HG02885 (cell line): ENCODE data around the gene RNU7-1.

Experiments used
- ATAC-seq: cut with Tn5 transposase; IDR thresholded peaks from one replicate; pipeline ENCODE4 v1.9.1; 2021; ENCODE audit warnings: mild to moderate bottlenecking; ENCODE audit not compliant: unreplicated experiment, poor library complexity

RNU7-1 gene

DNA sequence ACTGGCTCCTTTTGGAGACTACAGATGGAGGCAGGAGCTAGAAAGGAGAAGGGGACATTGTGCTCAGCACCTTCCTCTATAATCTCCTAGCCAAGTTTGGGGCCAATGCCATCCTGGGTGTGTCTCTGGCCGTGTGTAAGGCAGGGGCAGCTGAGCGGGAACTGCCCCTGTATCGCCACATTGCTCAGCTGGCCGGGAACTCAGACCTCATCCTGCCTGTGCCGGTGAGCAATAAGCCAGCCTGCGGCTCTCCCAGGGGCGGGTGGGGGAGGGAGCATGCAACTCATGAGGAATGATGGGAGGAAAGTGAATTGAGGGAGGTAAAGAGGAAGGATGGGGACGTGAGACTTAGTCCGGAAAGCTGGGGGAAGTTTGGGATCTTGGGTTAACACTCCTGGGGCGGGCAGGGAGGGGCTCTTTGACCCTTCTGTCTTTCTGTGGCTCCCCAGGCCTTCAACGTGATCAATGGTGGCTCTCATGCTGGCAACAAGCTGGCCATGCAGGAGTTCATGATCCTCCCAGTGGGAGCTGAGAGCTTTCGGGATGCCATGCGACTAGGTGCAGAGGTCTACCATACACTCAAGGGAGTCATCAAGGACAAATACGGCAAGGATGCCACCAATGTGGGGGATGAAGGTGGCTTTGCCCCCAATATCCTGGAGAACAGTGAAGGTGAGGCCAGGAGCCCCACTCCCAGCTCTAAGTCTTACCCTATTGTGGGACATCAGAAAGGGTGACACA lies 26.0 kb upstream of the RNU7-1 start:
- ATAC-seq, result no peak

DNA sequence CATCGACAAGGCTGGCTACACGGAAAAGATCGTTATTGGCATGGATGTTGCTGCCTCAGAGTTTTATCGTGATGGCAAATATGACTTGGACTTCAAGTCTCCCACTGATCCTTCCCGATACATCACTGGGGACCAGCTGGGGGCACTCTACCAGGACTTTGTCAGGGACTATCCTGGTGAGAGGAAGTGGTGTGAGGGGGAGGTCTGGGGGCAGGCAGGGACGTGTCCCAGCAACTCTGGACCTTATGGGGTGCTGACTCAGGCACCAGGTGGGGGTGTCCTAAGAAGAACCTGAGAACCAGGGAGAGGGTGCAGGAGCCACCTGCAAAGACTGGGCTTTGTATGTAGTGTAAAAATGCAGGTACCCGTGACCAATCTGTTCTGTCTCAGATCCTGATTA lies 24.0 kb upstream of the RNU7-1 start:
- ATAC-seq, result no peak

DNA sequence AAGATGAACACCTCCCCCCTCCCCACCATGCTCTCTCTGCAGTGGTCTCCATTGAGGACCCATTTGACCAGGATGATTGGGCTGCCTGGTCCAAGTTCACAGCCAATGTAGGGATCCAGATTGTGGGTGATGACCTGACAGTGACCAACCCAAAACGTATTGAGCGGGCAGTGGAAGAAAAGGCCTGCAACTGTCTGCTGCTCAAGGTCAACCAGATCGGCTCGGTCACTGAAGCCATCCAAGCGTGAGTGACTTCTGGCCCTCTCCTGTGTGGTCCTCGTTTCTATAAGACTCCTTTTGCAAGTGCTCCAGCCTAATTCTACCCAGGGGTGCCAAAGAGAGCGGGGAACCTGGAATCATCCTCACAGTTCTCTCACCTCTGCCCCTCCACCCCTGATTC lies 22.1 kb upstream of the RNU7-1 start:
- no peak for ATAC-seq

DNA sequence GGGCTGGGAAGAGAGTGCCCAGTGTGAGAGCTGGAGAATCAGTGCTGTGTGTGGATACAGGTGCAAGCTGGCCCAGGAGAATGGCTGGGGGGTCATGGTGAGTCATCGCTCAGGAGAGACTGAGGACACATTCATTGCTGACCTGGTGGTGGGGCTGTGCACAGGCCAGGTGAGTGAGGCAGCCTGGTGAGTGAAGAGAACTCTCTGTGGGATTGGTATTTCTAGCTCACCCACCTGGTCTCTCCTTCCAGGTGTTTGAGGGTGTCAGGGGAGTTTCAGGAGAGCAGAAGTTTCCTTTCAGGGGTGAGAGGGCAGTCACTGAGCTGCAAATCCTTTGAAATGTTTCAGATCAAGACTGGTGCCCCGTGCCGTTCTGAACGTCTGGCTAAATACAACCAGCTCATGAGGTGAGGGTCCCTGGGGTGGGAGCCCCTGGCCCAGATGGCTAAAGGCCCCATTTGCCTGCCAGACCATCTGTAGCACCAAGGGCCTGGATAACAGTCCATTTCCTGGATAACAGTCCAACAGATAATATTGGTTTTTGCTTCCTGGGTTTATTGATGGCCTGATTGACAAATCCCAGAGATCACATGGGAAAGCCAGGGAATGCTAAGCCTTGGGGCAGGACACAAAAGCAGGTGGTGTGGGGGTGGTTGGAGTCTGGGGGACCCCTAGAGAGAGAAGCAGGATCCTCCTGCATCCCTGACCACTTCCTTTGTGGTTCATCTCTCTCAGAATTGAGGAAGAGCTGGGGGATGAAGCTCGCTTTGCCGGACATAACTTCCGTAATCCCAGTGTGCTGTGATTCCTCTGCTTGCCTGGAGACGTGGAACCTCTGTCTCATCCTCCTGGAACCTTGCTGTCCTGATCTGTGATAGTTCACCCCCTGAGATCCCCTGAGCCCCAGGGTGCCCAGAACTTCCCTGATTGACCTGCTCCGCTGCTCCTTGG lies 21.3 kb upstream of the RNU7-1 start:
- no peak for ATAC-seq

DNA sequence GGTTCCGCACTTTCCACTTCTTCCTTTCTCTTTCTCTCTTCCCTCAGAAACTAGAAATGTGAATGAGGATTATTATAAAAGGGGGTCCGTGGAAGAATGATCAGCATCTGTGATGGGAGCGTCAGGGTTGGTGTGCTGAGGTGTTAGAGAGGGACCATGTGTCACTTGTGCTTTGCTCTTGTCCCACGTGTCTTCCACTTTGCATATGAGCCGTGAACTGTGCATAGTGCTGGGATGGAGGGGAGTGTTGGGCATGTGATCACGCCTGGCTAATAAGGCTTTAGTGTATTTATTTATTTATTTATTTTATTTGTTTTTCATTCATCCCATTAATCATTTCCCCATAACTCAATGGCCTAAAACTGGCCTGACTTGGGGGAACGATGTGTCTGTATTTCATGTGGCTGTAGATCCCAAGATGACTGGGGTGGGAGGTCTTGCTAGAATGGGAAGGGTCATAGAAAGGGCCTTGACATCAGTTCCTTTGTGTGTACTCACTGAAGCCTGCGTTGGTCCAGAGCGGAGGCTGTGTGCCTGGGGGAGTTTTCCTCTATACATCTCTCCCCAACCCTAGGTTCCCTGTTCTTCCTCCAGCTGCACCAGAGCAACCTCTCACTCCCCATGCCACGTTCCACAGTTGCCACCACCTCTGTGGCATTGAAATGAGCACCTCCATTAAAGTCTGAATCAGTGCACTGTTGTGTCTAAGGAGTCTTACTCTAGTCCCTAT lies 20.4 kb upstream of the RNU7-1 start:
- no peak for ATAC-seq

DNA sequence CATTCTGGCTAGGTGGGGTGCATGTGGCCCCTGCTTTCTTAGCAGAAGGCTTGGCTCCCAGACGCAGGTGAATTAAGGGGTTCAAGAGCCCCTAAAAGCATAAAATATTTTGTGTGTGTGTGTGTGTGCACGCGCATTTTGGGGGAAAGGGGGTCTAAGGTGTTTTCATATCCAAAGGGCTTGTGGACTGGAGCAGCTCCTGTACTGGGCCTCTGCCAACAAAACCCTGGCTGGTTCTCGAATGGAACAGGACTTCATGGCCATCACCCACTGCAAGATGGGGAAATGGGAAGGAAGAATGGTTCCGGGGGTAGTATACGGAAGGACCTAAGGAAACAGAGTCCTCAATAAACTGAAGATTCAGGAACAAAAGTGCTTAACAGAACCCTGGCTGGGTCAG lies 19.8 kb upstream of the RNU7-1 start:
- no peak for ATAC-seq

DNA sequence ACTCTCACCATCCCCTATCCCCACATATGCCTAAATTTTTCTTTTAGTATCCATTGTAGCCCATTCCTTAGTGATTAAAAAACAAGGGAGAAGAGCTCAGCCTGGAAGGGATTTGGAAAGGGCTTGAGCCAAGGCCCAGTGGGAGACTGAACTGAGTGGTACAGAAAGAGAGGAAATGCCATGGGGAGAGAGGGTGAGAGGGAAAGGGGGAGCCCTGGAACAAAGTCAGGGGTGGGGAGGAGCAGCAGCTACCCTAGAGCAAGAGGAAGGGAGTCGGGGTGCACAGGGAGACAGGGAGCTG lies 18.4 kb upstream of the RNU7-1 start:
- ATAC-seq, result no peak

DNA sequence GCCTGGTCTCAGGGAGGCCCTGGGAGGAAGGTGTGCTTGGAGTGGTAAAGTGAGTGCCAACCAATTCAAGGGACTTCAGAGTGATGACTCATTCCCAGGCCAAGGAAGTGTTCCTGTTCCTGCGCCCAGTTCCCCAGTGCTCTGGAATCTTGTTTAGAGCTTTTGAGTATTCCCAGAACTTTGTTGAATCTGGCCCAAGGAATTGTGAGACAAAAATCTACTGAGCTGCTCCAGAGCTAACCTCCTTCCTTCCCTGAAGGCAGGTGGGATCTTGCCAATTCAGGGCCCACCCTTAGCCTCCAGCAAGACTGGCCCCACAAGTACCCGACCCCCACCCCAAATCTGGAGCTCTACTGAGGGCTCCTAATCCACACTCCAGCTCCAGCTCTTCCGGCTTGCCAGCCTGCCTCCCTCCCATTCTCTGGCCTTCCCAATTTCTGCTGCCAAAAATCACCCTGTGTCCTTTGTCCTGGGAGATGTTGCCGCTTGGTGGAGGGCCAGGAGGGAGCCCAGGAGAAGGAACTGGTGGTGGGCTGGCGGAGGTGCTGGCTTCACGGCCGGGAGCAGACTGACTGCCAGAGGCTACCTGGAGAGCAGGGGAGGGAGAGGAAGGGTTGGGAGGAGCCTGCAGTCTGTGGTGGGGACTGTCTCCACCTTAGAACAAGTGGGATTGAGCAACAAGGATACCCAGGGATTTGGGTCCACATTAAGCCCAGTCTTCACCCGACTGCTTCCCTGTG lies 17.9 kb upstream of the RNU7-1 start:
- no peak for ATAC-seq

DNA sequence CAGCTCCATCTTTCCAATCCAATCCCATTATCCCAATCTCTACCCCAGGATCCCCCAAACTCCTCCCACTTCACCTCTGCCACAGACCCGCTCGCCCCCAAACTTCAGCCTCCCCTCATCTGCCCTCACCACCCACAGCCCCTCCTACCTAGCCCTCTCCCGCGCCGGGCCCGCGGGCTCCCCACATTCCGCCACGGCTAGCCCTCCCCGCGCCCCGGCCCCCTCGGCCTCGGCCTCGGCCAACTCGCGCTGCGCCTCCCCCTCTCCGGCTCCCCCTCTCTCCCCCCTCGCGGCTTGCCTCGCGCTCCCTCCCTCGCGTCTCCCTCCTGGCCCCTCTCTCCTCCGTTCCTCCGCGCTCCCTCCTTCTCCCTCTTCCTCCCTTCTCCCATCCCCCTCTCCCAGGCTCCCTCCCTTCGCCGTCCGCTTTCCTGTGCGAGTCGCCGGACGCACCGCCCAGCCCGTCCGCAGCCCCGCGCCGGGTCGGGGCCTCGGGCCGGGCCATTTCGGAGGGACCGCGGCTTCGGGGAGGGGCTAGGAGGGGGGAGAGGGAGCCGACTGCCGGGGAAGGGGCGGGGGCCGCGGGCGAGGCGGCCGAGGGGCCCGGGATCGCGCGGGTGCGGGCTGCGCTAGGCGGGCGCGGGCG lies 16.1 kb upstream of the RNU7-1 start, which contains the start of gene ATN1:
ATN1 (plus strand) TSS at position 581 of the 643 bp plus-strand sequence. CDS start 6,043 bp downstream, outside the sequence.
- ATAC-seq, result no peak

DNA sequence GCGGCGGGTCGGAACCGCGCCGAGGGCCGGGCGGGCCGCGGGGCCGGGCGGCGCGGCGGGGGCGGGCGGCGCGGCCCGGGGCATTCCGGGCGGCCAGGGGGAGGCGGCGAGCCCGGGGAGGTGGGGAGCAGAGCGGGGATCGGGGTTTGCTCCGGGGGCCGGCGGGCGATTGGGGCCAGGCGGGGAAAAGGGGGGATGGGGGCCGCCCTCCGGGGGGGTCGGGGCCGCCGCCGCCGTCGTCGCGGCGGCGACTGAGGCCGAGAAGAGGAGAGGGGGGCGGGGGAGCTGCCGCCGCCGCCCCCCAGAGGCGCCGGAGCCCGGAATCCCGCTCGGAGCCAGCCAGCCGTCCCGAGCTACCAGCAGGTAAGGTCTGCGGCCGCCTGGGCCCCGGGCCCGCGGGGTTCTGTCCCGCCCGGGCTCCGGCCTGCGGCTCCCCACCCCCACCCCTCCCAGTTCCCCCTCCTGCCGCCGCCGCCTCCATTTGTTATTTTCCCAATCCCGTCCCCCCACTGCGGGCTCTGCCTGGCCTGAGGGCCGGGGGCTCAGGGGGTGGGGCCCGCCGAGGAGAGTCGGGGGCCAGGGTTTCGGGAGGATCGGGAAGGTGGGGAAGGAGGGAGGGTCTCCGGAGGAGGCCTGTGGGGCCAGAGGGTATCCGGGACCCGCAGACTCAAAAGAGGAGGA lies 15.5 kb upstream of the RNU7-1 start:
- ATAC-seq, result no peak

DNA sequence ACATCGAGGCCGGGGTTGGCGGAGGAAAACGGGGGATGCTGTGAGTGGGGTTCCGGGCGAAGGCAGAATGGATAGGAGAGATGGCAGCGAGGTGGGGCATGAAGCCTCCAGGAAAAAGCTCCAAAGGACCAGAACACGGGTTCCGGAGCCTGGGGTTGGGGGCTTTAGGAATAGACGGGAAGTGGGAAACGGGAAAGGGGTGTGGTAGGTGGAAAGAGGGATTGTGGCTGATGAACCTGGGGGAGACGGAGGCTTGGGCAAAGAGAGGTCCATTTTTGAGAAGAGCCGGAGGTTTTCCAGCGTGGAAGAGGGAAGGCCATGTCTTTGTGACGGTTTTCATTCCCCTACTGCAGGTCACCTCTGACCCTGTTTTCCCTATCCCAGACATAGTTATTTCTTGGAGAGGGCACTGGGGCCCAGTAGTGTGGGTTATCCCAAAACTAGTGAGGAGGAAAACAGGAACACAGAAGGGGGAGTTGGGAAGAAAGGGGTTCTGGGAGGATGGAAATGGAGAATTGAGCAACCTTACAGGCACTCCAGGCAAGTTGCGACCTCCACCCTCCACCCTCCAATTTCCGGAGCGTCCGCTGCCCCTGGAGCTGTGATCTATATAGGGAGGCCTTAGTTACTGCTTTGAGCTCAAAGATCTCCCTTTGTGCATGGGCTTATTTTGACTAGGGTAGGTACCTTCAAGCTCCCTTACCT lies 14.8 kb upstream of the RNU7-1 start:
- no peak for ATAC-seq

DNA sequence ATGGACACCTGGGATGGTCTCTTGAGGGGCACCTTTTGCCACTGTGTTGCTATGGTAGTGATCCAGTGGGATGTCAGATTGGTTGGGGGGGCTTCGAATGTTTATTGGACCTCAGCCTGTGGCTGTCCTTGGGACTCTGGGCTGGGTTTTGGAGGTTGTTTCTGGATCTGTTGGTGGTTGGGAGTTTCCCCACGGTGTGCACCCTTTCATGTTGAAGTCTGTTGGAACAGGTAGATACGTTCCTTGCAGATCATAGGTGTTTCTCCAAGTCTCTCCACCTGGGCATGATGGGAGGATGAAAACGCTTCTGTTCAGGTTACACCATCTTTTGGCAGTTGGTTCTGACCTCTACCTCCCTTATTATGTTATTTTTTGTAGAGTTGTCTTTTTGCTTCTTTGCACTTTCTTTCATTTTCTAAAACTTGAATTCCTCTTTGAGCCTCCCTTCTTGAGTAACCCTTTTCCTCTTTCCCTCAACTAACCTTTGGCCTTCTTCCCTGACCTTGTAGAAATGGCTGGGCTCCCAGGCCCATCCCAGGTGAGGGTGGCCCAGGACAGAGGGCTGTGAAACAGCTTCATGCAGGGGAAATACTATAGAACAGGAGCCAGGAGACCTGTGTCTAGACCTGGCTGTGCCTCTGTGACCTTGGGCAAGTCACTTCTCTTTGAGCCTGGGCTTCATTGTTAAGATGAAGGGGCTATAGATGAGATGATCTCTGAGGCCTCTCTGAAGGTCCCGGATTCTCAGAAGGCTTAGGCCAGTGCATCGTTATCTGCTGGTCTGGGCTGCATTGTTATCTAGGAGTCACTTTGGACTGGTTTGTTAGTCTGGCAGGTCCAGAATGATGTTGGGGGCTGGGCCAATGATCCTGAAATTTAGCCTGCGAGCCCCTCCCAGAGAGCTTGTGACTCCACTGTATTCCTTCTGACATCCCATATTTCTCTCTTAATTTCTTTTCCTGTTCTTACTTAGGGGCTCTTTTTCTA lies 13.9 kb upstream of the RNU7-1 start:
- no peak for ATAC-seq

DNA sequence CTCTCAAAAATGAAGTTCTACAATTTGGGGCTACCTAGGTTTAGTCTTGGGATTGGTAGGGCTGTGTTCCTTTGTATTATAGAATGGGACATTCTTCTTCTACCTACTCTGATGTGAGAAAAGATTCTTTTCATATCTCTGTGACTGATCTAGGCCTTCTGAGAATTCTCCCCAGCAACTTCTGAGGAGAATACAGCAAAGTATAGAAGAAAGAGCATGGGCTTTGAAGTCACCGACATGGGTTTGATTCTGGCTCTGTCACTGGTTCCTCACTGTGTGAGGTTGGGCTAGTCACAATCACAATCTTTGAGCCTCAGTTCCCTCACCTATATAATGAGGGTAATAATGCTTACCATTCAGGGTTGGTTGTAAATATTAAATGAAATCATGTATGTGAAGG lies 10.8 kb upstream of the RNU7-1 start:
- no peak for ATAC-seq

DNA sequence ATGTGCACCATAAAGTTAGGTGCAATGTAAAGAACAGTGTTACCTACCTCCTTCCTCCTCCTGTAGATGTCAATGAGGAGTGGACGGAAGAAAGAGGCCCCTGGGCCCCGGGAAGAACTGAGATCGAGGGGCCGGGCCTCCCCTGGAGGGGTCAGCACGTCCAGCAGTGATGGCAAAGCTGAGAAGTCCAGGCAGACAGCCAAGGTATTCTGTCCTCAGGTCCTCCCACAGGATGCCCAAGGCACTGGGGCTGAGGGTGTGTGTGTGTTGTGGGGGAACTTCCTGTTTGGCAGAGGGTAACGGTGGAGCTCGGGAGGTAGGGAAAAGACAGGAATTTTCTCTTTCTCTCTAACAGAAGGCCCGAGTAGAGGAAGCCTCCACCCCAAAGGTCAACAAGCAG lies 9.5 kb upstream of the RNU7-1 start:
- no peak for ATAC-seq

DNA sequence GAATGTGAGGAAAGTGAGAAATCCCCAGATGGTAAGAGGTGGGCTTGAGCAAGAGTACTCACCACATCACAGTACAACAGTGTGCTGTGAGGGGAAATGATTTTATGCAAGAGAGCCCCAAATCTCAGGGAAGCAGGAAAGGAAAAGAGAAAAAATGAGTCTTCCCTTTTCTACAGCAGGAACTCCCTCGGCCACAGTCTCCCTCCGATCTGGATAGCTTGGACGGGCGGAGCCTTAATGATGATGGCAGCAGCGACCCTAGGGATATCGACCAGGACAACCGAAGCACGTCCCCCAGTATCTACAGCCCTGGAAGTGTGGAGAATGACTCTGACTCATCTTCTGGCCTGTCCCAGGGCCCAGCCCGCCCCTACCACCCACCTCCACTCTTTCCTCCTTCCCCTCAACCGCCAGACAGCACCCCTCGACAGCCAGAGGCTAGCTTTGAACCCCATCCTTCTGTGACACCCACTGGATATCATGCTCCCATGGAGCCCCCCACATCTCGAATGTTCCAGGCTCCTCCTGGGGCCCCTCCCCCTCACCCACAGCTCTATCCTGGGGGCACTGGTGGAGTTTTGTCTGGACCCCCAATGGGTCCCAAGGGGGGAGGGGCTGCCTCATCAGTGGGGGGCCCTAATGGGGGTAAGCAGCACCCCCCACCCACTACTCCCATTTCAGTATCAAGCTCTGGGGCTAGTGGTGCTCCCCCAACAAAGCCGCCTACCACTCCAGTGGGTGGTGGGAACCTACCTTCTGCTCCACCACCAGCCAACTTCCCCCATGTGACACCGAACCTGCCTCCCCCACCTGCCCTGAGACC lies 8.0 kb upstream of the RNU7-1 start:
- no peak for ATAC-seq

DNA sequence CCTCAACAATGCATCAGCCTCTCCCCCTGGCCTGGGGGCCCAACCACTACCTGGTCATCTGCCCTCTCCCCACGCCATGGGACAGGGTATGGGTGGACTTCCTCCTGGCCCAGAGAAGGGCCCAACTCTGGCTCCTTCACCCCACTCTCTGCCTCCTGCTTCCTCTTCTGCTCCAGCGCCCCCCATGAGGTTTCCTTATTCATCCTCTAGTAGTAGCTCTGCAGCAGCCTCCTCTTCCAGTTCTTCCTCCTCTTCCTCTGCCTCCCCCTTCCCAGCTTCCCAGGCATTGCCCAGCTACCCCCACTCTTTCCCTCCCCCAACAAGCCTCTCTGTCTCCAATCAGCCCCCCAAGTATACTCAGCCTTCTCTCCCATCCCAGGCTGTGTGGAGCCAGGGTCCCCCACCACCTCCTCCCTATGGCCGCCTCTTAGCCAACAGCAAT lies 7.4 kb upstream of the RNU7-1 start:
- no peak for ATAC-seq
